Neural cell (in vitro differentiated cells): ENCODE results near the gene NECTIN1. TPM values are rescaled to one million over a fixed set of nuclear protein-coding genes. Genes with fewer than 3 reads are reported as not detected.

Source experiments
- H2AFZ ChIP-seq: fragments of 200-600, 300-800 bp; sonication (generic), shearing (Covaris generic); 2 replicates; pipeline ENCODE4 v1.6.0; 2014; ENCODE audit warnings: low read depth, mild to moderate bottlenecking, antibody characterized with exemption, low read length, moderate library complexity
- H3F3A ChIP-seq: fragments of 200-600 bp; shearing (Covaris generic); 2 replicates; pipeline ENCODE4 v1.6.1; 2016; ENCODE audit warnings: mild to moderate bottlenecking, moderate library complexity, mixed read lengths, antibody characterized with exemption, low read length; ENCODE audit not compliant: insufficient read depth, poor library complexity, severe bottlenecking
- H3K27ac ChIP-seq: fragments of 200-600, 300-800 bp; sonication (generic), shearing (Covaris generic); 2 replicates; pipeline ENCODE4 v1.5.1; 2014; ENCODE audit warnings: mild to moderate bottlenecking, low read length, moderate library complexity
- H3K27me3 ChIP-seq: fragments of 300-800, 200-600 bp; sonication (generic), shearing (Covaris generic); 2 replicates; pipeline ENCODE4 v1.6.0; 2014; ENCODE audit warnings: mild to moderate bottlenecking, low read depth, low read length, moderate library complexity; ENCODE audit not compliant: insufficient read depth
- H3K36me3 ChIP-seq: fragments of 300-800, 200-600 bp; sonication (generic), shearing (Covaris generic); 2 replicates; pipeline ENCODE4 v1.5.1; 2014; ENCODE audit warnings: mild to moderate bottlenecking, antibody characterized with exemption, low read length, moderate library complexity; ENCODE audit not compliant: insufficient read depth
- H3K4me2 ChIP-seq: fragments of 300-800, 200-600 bp; sonication (generic), shearing (Covaris generic); 2 replicates; pipeline ENCODE4 v1.6.0; 2014; ENCODE audit warnings: mild to moderate bottlenecking, low read length
- H3K4me3 ChIP-seq: fragments of 300-800, 200-600 bp; sonication (generic), shearing (Covaris generic); 2 replicates; pipeline ENCODE4 v1.5.1; 2014; ENCODE audit warnings: mild to moderate bottlenecking, low read length, moderate library complexity
- H3K79me2 ChIP-seq: fragments of 200-600 bp; shearing (Covaris generic); replicated peaks from 2 replicates; pipeline ENCODE4 v1.6.0; 2014; ENCODE audit warnings: mild to moderate bottlenecking, low read length, moderate library complexity; ENCODE audit not compliant: insufficient read depth
- H3K9ac ChIP-seq: fragments of 300-800, 200-600 bp; sonication (generic), shearing (Covaris generic); 2 replicates; pipeline ENCODE4 v1.6.1; 2016; ENCODE audit warnings: mild to moderate bottlenecking, low read length, mixed read lengths
- H3K9me2 ChIP-seq: fragments of 200-600 bp; shearing (Covaris generic); 2 replicates; pipeline ENCODE4 v1.6.1; 2016; ENCODE audit warnings: mild to moderate bottlenecking, low read length, mixed read lengths; ENCODE audit not compliant: insufficient read depth
- H3K9me3 ChIP-seq: fragments of 200-600, 300-800 bp; sonication (generic), shearing (Covaris generic); 2 replicates; pipeline ENCODE4 v1.6.1; 2016; ENCODE audit warnings: mild to moderate bottlenecking, mixed run types, low read length, moderate library complexity, mixed read lengths
- H4K20me1 ChIP-seq: fragments of 200-600 bp; shearing (Covaris generic); 2 replicates; pipeline ENCODE4 v1.6.1; 2016; ENCODE audit warnings: mild to moderate bottlenecking, mixed run types; ENCODE audit not compliant: insufficient read depth
- EP300 ChIP-seq: fragments of 450-650 bp; conservative IDR thresholded peaks from 2 replicates; pipeline ENCODE4 v1.6.1; 2014; ENCODE audit warnings: antibody characterized with exemption, mild to moderate bottlenecking, moderate library complexity; ENCODE audit not compliant: poor library complexity, severe bottlenecking
- EZH2 ChIP-seq: fragments of 200-600, 300-800 bp; shearing (Covaris generic), sonication (generic); IDR thresholded peaks from 2 replicates; pipeline ENCODE4 v1.6.1; 2014; ENCODE audit warnings: antibody characterized with exemption, low read length, borderline replicate concordance, mild to moderate bottlenecking; ENCODE audit not compliant: insufficient read depth, poor library complexity, severe bottlenecking
- MXI1 ChIP-seq: fragments of 450-650 bp; conservative IDR thresholded peaks from 2 replicates; pipeline ENCODE4 v1.6.1; 2014; ENCODE audit warnings: antibody characterized with exemption, mild to moderate bottlenecking; ENCODE audit not compliant: poor library complexity, severe bottlenecking
- POLR2AphosphoS5 ChIP-seq: IDR thresholded peaks from 2 replicates; pipeline ENCODE4 v1.6.1; 2012
- RAD21 ChIP-seq: fragments of 450-650 bp; conservative IDR thresholded peaks from 2 replicates; pipeline ENCODE4 v1.6.1; 2014; ENCODE audit warnings: antibody characterized with exemption, mild to moderate bottlenecking, moderate library complexity
- SMC3 ChIP-seq: fragments of 450-650 bp; conservative IDR thresholded peaks from 2 replicates; pipeline ENCODE4 v1.6.1; 2014; ENCODE audit warnings: antibody characterized with exemption, mild to moderate bottlenecking, moderate library complexity; ENCODE audit not compliant: poor library complexity
- TAF1 ChIP-seq: IDR thresholded peaks from 2 replicates; pipeline ENCODE4 v1.6.1; 2012; ENCODE audit warnings: low read depth
- polyA plus RNA-seq: library from polyadenylated mRNA; depleted of rRNA; stranded (reverse); fragments of >200 nt; gene quantifications from 2 replicates; pipeline ENCODE4 v1.2.3, GENCODE V29; 2014
- TF ChIP-seq, protein P1 (sequence below): IDR thresholded peaks from 2 replicates; pipeline ENCODE4 v1.6.1; 2012; ENCODE audit warnings: borderline replicate concordance
- TF ChIP-seq, protein P2 (sequence below): fragments of 450-650 bp; IDR thresholded peaks from 2 replicates; pipeline ENCODE4 v1.5.1; 2014; ENCODE audit warnings: antibody characterized with exemption, mild to moderate bottlenecking, moderate library complexity; ENCODE audit not compliant: poor library complexity, severe bottlenecking

NECTIN1 gene
- polyA plus RNA-seq, 1 donor from 2014 or later = 5.6 TPM

DNA sequence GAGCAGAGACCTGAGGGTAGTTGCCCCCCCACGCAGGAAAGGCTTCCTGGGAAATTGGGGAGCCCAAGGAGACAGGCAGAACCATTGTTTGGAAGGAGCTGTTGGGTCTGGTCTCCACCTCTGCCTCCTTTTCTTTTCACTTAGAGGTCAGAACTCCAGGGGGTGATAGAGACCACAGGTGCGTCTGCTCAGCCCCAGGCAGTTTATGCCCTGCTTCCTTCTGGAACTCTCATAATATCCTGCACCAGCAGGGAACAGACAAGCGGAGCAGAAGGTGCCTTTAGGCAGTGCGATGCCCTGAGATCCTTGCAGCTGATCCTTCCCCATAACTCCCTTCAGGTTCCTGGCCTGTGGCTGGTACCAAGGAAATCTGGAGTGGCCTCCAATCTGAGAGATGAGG lies 120.2 kb downstream of the NECTIN1 start:
- no peaks in the 10 kb centered on the region for H3K36me3 ChIP-seq
- H3F3A ChIP-seq = no peaks in the 10 kb centered on the region
- H3K79me2 ChIP-seq = no peaks in the 10 kb centered on the region
- no peaks in the 10 kb centered on the region for H3K9me2 ChIP-seq
- H3K4me3 ChIP-seq = no peak overlapping the region
- H3K9me3 ChIP-seq = no peaks in the 10 kb centered on the region
- no peak overlapping the region for H3K27ac ChIP-seq
- H3K4me2 ChIP-seq = no peak overlapping the region
- no peaks in the 10 kb centered on the region for H3K27me3 ChIP-seq
- no peak overlapping the region for H3K9ac ChIP-seq
- H4K20me1 ChIP-seq = no peaks in the 10 kb centered on the region
- no peak for TF ChIP-seq RAD21
- TF ChIP-seq EZH2 = no peak
- TF ChIP-seq TAF1 = no peak
- TF ChIP-seq SMC3 = no peak
- TF ChIP-seq, protein P1, sequence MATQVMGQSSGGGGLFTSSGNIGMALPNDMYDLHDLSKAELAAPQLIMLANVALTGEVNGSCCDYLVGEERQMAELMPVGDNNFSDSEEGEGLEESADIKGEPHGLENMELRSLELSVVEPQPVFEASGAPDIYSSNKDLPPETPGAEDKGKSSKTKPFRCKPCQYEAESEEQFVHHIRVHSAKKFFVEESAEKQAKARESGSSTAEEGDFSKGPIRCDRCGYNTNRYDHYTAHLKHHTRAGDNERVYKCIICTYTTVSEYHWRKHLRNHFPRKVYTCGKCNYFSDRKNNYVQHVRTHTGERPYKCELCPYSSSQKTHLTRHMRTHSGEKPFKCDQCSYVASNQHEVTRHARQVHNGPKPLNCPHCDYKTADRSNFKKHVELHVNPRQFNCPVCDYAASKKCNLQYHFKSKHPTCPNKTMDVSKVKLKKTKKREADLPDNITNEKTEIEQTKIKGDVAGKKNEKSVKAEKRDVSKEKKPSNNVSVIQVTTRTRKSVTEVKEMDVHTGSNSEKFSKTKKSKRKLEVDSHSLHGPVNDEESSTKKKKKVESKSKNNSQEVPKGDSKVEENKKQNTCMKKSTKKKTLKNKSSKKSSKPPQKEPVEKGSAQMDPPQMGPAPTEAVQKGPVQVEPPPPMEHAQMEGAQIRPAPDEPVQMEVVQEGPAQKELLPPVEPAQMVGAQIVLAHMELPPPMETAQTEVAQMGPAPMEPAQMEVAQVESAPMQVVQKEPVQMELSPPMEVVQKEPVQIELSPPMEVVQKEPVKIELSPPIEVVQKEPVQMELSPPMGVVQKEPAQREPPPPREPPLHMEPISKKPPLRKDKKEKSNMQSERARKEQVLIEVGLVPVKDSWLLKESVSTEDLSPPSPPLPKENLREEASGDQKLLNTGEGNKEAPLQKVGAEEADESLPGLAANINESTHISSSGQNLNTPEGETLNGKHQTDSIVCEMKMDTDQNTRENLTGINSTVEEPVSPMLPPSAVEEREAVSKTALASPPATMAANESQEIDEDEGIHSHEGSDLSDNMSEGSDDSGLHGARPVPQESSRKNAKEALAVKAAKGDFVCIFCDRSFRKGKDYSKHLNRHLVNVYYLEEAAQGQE = no peak
- no peak for TF ChIP-seq MXI1
- TF ChIP-seq POLR2AphosphoS5 = no peak
- TF ChIP-seq EP300 = no peak
- TF ChIP-seq, protein P2, sequence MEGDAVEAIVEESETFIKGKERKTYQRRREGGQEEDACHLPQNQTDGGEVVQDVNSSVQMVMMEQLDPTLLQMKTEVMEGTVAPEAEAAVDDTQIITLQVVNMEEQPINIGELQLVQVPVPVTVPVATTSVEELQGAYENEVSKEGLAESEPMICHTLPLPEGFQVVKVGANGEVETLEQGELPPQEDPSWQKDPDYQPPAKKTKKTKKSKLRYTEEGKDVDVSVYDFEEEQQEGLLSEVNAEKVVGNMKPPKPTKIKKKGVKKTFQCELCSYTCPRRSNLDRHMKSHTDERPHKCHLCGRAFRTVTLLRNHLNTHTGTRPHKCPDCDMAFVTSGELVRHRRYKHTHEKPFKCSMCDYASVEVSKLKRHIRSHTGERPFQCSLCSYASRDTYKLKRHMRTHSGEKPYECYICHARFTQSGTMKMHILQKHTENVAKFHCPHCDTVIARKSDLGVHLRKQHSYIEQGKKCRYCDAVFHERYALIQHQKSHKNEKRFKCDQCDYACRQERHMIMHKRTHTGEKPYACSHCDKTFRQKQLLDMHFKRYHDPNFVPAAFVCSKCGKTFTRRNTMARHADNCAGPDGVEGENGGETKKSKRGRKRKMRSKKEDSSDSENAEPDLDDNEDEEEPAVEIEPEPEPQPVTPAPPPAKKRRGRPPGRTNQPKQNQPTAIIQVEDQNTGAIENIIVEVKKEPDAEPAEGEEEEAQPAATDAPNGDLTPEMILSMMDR = no peak
- no peak overlapping the region for H2AFZ ChIP-seq

DNA sequence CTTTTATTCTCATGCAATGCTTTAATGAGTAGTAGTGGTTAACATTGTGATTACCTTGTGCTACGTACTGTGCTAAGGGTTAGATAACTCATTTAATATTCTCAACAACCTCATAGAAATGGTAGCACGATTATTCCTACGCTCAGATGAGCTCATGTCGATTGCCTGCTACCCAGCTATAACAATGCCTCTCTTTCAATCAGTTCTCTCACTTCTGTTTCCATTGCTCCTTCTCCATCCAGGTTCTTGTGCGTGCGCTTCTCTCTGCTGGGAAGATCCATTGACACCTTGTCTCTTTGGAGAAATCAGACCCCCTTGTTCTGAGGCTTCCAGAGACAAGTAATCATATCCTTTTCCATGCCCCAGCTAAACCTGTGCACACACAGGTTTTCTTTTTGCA lies 120.8 kb downstream of the NECTIN1 start:
- H3K27ac ChIP-seq = no peak overlapping the region

More for the DNA sequence above, 120.8 kb downstream of the NECTIN1 start:
- H3K4me3 ChIP-seq = no peak overlapping the region
- no peaks in the 10 kb centered on the region for H3K9me2 ChIP-seq
- H3K79me2 ChIP-seq = no peaks in the 10 kb centered on the region
- H3K9me3 ChIP-seq = no peaks in the 10 kb centered on the region
- H3K27me3 ChIP-seq = no peaks in the 10 kb centered on the region
- no peak for TF ChIP-seq TAF1
- TF ChIP-seq, protein P1 = no peak
- no peak for TF ChIP-seq POLR2AphosphoS5
- no peak for TF ChIP-seq RAD21
- H2AFZ ChIP-seq = no peak overlapping the region
- H3K36me3 ChIP-seq = no peaks in the 10 kb centered on the region
- H4K20me1 ChIP-seq = no peaks in the 10 kb centered on the region
- no peak overlapping the region for H3K4me2 ChIP-seq
- H3K9ac ChIP-seq = no peak overlapping the region
- H3F3A ChIP-seq = no peaks in the 10 kb centered on the region
